Keratinocyte (primary cell): Measurements from ENCODE around the gene IFT122. TPM values are rescaled to one million over a fixed set of nuclear protein-coding genes. Genes with fewer than 3 reads are reported as not detected.

Experiments
- DNase-seq: peaks from one replicate; pipeline ENCODE4 v3.0.0-alpha.2; 2011; ENCODE audit warnings: low read depth, missing footprints, low spot score
- FAIRE-seq: peaks from 2 replicates; lab custom pipeline; 2011; peaks lifted over from hg19 to GRCh38; lab: Jason Lieb, UNC
- H2AFZ ChIP-seq: 2 replicates; pipeline ENCODE4 v1.6.0; 2012; ENCODE audit warnings: low read length, control low read depth, inconsistent platforms; ENCODE audit not compliant: control insufficient read depth
- H3K27ac ChIP-seq: 2 replicates; pipeline ENCODE4 v1.5.1; 2011; ENCODE audit warnings: low read length; ENCODE audit not compliant: control insufficient read depth, insufficient read depth
- H3K27me3 ChIP-seq: 3 replicates; pipeline ENCODE4 v1.6.0; 2011; ENCODE audit warnings: low read length; ENCODE audit not compliant: control insufficient read depth, insufficient read depth; ENCODE audit errors: extremely low read depth
- H3K36me3 ChIP-seq, 2 experiments: 2 replicates in 1 of 2; 3 replicates in 1 of 2; pipeline ENCODE4 v1.5.1; 2011; ENCODE audit warnings: low read length in 2 of 2, mild to moderate bottlenecking in 1 of 2; ENCODE audit not compliant: control insufficient read depth in 2 of 2, insufficient read depth in 2 of 2; ENCODE audit errors: extremely low read depth in 1 of 2
- H3K4me1 ChIP-seq: 3 replicates; pipeline ENCODE4 v1.5.1; 2011; ENCODE audit warnings: low read length; ENCODE audit not compliant: control insufficient read depth, insufficient read depth; ENCODE audit errors: extremely low read depth
- H3K4me2 ChIP-seq: 3 replicates; pipeline ENCODE4 v1.6.0; 2011; ENCODE audit warnings: low read depth, low read length; ENCODE audit not compliant: control insufficient read depth, insufficient read depth; ENCODE audit errors: extremely low read depth
- H3K4me3 ChIP-seq, 3 experiments: fragments of 200-600 bp in 1 of 3; sonication (generic) in 1 of 3; 2 replicates in 2 of 3; 3 replicates in 1 of 3; pipeline ENCODE4 v1.5.1; 2011 to 2016; ENCODE audit warnings: low read length in 3 of 3, mild to moderate bottlenecking in 3 of 3, control low read depth in 2 of 3, inconsistent platforms in 1 of 3, low read depth in 1 of 3, mixed read lengths in 1 of 3, mixed run types in 1 of 3, moderate library complexity in 1 of 3; ENCODE audit not compliant: control insufficient read depth in 2 of 3, insufficient read depth in 2 of 3; ENCODE audit errors: extremely low read depth in 1 of 3
- H3K79me2 ChIP-seq: 2 replicates; pipeline ENCODE4 v1.6.0; 2012; ENCODE audit warnings: low read length; ENCODE audit not compliant: control insufficient read depth, insufficient read depth
- H3K9ac ChIP-seq: 3 replicates; pipeline ENCODE4 v1.6.0; 2011; ENCODE audit warnings: low read length; ENCODE audit not compliant: control insufficient read depth, insufficient read depth; ENCODE audit errors: extremely low read depth
- H3K9me1 ChIP-seq: 3 replicates; pipeline ENCODE4 v1.6.0; 2011; ENCODE audit warnings: low read length; ENCODE audit not compliant: control insufficient read depth, insufficient read depth; ENCODE audit errors: extremely low read depth
- H3K9me3 ChIP-seq: 2 replicates; pipeline ENCODE4 v1.5.1; 2012; ENCODE audit warnings: low read depth, low read length; ENCODE audit not compliant: control insufficient read depth
- H4K20me1 ChIP-seq: 3 replicates; pipeline ENCODE4 v1.6.0; 2011; ENCODE audit warnings: low read length; ENCODE audit not compliant: control insufficient read depth, insufficient read depth; ENCODE audit errors: extremely low read depth
- EZH2 ChIP-seq: IDR thresholded peaks from one replicate; pipeline ENCODE4 v1.6.1; 2012; ENCODE audit warnings: inconsistent platforms, mild to moderate bottlenecking, low read length, moderate library complexity
- dilution Hi-C: fragments of 300-500 bp; cut with MboI; formaldehyde crosslinking; loops from one replicate; pipeline ENCODE4 v1.7.0; 2020; ENCODE audit warnings: low sequenced_read_pairs; ENCODE audit not compliant: extremely low pct_ligation_motif_present
- polyA plus RNA-seq, 5 experiments: library from polyadenylated mRNA; depleted of rRNA in 3 of 5; stranded (reverse) in 3 of 5; stranded (forward) in 1 of 5; unstranded in 1 of 5; fragments of >200 nt; gene quantifications; 1 replicate in 1 of 5; 2 replicates in 3 of 5; 3 replicates in 1 of 5; pipeline versions ENCODE4 v1.2.1 to v1.2.3, GENCODE V29; 2011 to 2012; ENCODE audit warnings: missing spikeins in 2 of 5, low read depth in 1 of 5, low replicate concordance in 1 of 5
- TF ChIP-seq, protein P1 (sequence below), 3 experiments: IDR thresholded peaks in 1 of 3; conservative IDR thresholded peaks in 1 of 3; optimal IDR thresholded peaks in 1 of 3; 2 replicates in 2 of 3; 3 replicates in 1 of 3; pipeline versions ENCODE3 to v1.5.1; 2011; ENCODE audit warnings: low read length in 3 of 3, mild to moderate bottlenecking in 3 of 3, moderate library complexity in 2 of 3, control low read depth in 1 of 3, inconsistent platforms in 1 of 3; ENCODE audit not compliant: insufficient read depth in 2 of 3; ENCODE audit errors: extremely low read depth in 1 of 3

IFT122 gene
- polyA plus RNA-seq, 1 donor (not counting 4 experiments of a cell fraction or from before 2014, with no cell fraction given) = 7.1 TPM

DNA sequence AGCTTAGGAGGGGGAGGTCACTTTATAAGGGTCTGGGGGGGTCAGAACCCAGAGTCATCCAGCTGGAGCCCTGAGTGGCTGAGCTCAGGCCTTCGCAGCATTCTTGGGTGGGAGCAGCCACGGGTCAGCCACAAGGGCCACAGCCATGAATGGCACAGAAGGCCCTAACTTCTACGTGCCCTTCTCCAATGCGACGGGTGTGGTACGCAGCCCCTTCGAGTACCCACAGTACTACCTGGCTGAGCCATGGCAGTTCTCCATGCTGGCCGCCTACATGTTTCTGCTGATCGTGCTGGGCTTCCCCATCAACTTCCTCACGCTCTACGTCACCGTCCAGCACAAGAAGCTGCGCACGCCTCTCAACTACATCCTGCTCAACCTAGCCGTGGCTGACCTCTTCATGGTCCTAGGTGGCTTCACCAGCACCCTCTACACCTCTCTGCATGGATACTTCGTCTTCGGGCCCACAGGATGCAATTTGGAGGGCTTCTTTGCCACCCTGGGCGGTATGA, 88.6 kb downstream of the IFT122 start, which contains the start of gene RHO:
Gene RHO (plus strand): TSS at position 51 of the 512 bp plus-strand sequence. CDS start 95 bp downstream, at position 146.
- dilution Hi-C loops = no loop called here

DNA sequence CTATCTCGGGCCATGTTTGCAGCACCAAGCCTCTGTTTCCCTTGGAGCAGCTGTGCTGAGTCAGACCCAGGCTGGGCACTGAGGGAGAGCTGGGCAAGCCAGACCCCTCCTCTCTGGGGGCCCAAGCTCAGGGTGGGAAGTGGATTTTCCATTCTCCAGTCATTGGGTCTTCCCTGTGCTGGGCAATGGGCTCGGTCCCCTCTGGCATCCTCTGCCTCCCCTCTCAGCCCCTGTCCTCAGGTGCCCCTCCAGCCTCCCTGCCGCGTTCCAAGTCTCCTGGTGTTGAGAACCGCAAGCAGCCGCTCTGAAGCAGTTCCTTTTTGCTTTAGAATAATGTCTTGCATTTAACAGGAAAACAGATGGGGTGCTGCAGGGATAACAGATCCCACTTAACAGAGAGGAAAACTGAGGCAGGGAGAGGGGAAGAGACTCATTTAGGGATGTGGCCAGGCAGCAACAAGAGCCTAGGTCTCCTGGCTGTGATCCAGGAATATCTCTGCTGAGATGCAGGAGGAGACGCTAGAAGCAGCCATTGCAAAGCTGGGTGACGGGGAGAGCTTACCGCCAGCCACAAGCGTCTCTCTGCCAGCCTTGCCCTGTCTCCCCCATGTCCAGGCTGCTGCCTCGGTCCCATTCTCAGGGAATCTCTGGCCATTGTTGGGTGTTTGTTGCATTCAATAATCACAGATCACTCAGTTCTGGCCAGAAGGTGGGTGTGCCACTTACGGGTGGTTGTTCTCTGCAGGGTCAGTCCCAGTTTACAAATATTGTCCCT, 89.6 kb downstream of the IFT122 start:
- no peaks in the 10 kb centered on the region for H3K36me3 ChIP-seq
- TF ChIP-seq EZH2 = no peak
- TF ChIP-seq, protein P1, sequence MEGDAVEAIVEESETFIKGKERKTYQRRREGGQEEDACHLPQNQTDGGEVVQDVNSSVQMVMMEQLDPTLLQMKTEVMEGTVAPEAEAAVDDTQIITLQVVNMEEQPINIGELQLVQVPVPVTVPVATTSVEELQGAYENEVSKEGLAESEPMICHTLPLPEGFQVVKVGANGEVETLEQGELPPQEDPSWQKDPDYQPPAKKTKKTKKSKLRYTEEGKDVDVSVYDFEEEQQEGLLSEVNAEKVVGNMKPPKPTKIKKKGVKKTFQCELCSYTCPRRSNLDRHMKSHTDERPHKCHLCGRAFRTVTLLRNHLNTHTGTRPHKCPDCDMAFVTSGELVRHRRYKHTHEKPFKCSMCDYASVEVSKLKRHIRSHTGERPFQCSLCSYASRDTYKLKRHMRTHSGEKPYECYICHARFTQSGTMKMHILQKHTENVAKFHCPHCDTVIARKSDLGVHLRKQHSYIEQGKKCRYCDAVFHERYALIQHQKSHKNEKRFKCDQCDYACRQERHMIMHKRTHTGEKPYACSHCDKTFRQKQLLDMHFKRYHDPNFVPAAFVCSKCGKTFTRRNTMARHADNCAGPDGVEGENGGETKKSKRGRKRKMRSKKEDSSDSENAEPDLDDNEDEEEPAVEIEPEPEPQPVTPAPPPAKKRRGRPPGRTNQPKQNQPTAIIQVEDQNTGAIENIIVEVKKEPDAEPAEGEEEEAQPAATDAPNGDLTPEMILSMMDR (optimal IDR thresholded peaks at IDR 0.05 in 1 of 3, IDR thresholded peaks at IDR 0.05 in 1 of 3, conservative IDR thresholded peaks at IDR 0.05 in 1 of 3; ENCODE audit: extremely low read depth in 1 of 3, insufficient read depth in 2 of 3, low read length in 3 of 3) = no peak
- H3K79me2 ChIP-seq = no peaks in the 10 kb centered on the region
- no peaks in the 10 kb centered on the region for H3K9me3 ChIP-seq
- no peak for DNase-seq
- no peak overlapping the region for H3K4me3 ChIP-seq
- no peaks in the 10 kb centered on the region for H3K4me1 ChIP-seq
- H4K20me1 ChIP-seq = no peaks in the 10 kb centered on the region
- H2AFZ ChIP-seq = no peak overlapping the region
- dilution Hi-C loops = no loop called here
- H3K9me1 ChIP-seq = no peaks in the 10 kb centered on the region
- no peak overlapping the region for H3K4me2 ChIP-seq
- no peak for FAIRE-seq
- no peak overlapping the region for H3K27ac ChIP-seq
- H3K27me3 ChIP-seq = peaks cover 8% of the 10 kb centered on the region
- no peak overlapping the region for H3K9ac ChIP-seq

More for the DNA sequence above, 88.6 kb downstream of the IFT122 start, which contains the start of gene RHO:
- Histone ChIP-seq H3K4me2 (no peak within 1 kb of the TSS), H3K9me3 (no peaks in the 10 kb centered on the region), H3K4me3 (no peak within 1 kb of the TSS), H3K9me1 (no peaks in the 10 kb centered on the region), H3K27me3 (peaks cover 8% of the 10 kb centered on the region), H4K20me1 (no peaks in the 10 kb centered on the region), H2AFZ (no peak within 1 kb of the TSS), H3K9ac (no peak within 1 kb of the TSS), H3K79me2 (no peaks in the 10 kb centered on the region), H3K36me3 (no peaks in the 10 kb centered on the region), H3K4me1 (no peaks in the 10 kb centered on the region), H3K27ac (no peak within 1 kb of the TSS)
- no peak for TF ChIP-seq EZH2
- TF ChIP-seq, protein P1 (optimal IDR thresholded peaks at IDR 0.05 in 1 of 3, IDR thresholded peaks at IDR 0.05 in 1 of 3, conservative IDR thresholded peaks at IDR 0.05 in 1 of 3; ENCODE audit: extremely low read depth in 1 of 3, insufficient read depth in 2 of 3, low read length in 3 of 3) = no peak
- FAIRE-seq (no peak), DNase-seq (no peak)
